Body of pancreas (tissue), 4 donors: ENCODE measurements around the gene BEST1. TPM values are rescaled to one million over a fixed set of nuclear protein-coding genes. Genes with fewer than 3 reads are reported as not detected.
"Not testable (repeated sequence)": the region's sequence is repeated elsewhere in the genome, so short reads cannot be mapped to it uniquely, and the experiment has no call there.

Source experiments
- ATAC-seq: fragments of 150-250 bp; one replicate; pipeline ENCODE4 v1.9.1; 2016
- DNase-seq, 4 donors: peaks; one replicate each; pipeline ENCODE4 v3.0.0-alpha.2; 2019
- H3K27ac ChIP-seq, 4 donors: fragments of 200-600 bp; sonication (generic); 1 replicate in 3 of 4; 2 replicates in 1 of 4; pipeline versions ENCODE4 v1.5.1 to v1.6.1; 2016 to 2019; ENCODE audit warnings: mild to moderate bottlenecking in 1 of 4, mixed read lengths in 1 of 4, moderate library complexity in 1 of 4
- H3K27me3 ChIP-seq, 2 donors: fragments of 200-600 bp; sonication (generic); one replicate each; pipeline ENCODE4 v1.6.0; 2016; ENCODE audit warnings: mild to moderate bottlenecking in 1 of 2
- H3K36me3 ChIP-seq, 2 donors: fragments of 200-600 bp; sonication (generic); replicated peaks in 1 of 2; 2 replicates each; pipeline ENCODE4 v1.5.1; 2016; ENCODE audit warnings: low read depth in 2 of 2; ENCODE audit not compliant: insufficient read depth in 1 of 2
- H3K4me1 ChIP-seq: fragments of 200-600 bp; sonication (generic); one replicate; pipeline ENCODE4 v1.6.0; 2016
- H3K4me3 ChIP-seq, 2 donors: fragments of 200-600 bp; sonication (generic); 1 replicate in 1 of 2; 2 replicates in 1 of 2; pipeline ENCODE4 v1.5.1; 2016 to 2019
- H3K9me3 ChIP-seq, 3 donors: fragments of 200-600 bp; sonication (generic); 1 replicate in 2 of 3; 2 replicates in 1 of 3; pipeline ENCODE4 v1.5.1; 2016
- POLR2A ChIP-seq, 3 donors: fragments of 450-650 bp; IDR thresholded peaks; one replicate each; pipeline ENCODE4 v1.6.1; 2016; ENCODE audit warnings: antibody characterized with exemption in 3 of 3, mild to moderate bottlenecking in 2 of 3
- WGBS, 2 donors: methylation state at CpG; one replicate each; pipeline ENCODE4 v1.1.5; 2017; 5-methylcytosine and 5-hydroxymethylcytosine counted together
- intact Hi-C: fragments of 100-400 bp; cut with DNase I; formaldehyde crosslinking; loops from one replicate; pipeline ENCODE4 v1.15.1; 2023
- total RNA-seq, 2 donors: library from RNA; depleted of rRNA; stranded (reverse); fragments of >200 nt; gene quantifications; one replicate each; pipeline ENCODE4 v1.1.0, GENCODE V29; 2016
- TF ChIP-seq, protein P1 (sequence below), 7 experiments: fragments of 450-650 bp in 4 of 7; fragments of 200-600 bp in 3 of 7; sonication (generic) in 3 of 7; IDR thresholded peaks; one replicate each; pipeline ENCODE4 v1.5.1; 2016 to 2019; ENCODE audit warnings: antibody characterized with exemption in 7 of 7

The BEST1 gene
- total RNA-seq, 2 donors from 2014 or later, result 1.6 to 2.6 TPM

DNA sequence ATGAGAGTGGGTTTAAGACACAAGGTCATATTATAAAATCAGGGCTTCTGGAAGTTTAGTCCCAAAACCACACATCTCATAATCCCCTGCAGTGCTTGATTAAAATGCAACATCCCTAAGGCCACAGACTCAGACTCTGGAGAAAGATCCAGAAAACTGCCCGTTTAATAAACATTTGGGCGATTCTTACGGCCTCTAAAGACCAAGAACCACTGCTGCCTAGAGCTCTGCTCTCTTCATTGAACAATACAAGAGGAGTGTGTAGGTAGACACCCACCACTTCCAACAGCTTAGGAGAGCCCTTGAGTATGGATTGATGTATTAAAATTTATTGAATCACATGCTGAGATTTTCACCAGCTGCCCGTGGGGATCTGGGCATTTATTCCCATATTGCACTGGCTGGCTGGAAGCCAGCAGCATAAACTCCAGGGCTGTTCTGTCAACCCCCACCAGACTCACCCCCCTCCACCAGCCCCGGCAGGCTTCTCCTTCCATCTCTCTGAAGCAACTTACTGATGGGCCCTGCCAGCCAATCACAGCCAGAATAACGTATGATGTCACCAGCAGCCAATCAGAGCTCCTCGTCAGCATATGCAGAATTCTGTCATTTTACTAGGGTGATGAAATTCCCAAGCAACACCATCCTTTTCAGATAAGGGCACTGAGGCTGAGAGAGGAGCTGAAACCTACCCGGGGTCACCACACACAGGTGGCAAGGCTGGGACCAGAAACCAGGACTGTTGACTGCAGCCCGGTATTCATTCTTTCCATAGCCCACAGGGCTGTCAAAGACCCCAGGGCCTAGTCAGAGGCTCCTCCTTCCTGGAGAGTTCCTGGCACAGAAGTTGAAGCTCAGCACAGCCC, 749 bp upstream of the BEST1 start:
- ATAC-seq (peak; percentile 83), DNase-seq (peak; percentile 77 to 90 (median 84))
- WGBS, 2 donors, result 23 to 42% methylated on average over 8 to 9 of the region's 9 CpGs
- no peaks in the 10 kb centered on the region for H3K27me3 ChIP-seq
- H3K9me3 ChIP-seq, result no peaks in the 10 kb centered on the region
- H3K4me1 ChIP-seq, result peaks cover 29% of the 10 kb centered on the region
- TF ChIP-seq, protein P1, sequence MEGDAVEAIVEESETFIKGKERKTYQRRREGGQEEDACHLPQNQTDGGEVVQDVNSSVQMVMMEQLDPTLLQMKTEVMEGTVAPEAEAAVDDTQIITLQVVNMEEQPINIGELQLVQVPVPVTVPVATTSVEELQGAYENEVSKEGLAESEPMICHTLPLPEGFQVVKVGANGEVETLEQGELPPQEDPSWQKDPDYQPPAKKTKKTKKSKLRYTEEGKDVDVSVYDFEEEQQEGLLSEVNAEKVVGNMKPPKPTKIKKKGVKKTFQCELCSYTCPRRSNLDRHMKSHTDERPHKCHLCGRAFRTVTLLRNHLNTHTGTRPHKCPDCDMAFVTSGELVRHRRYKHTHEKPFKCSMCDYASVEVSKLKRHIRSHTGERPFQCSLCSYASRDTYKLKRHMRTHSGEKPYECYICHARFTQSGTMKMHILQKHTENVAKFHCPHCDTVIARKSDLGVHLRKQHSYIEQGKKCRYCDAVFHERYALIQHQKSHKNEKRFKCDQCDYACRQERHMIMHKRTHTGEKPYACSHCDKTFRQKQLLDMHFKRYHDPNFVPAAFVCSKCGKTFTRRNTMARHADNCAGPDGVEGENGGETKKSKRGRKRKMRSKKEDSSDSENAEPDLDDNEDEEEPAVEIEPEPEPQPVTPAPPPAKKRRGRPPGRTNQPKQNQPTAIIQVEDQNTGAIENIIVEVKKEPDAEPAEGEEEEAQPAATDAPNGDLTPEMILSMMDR (IDR thresholded peaks at IDR 0.05), result no peak
- TF ChIP-seq POLR2A (IDR thresholded peaks at IDR 0.05), result no peak
- H3K36me3 ChIP-seq, result no peaks in the 10 kb centered on the region
- H3K4me3 ChIP-seq, result no peak overlapping the region
- intact Hi-C loops, result loop anchor here (5.0 kb wide), 1 partner anchor 47 kb away; no protein-coding TSS in a partner anchor
- H3K27ac ChIP-seq, result peak overlapping the region; percentile 52 to 68 (median 54)

DNA sequence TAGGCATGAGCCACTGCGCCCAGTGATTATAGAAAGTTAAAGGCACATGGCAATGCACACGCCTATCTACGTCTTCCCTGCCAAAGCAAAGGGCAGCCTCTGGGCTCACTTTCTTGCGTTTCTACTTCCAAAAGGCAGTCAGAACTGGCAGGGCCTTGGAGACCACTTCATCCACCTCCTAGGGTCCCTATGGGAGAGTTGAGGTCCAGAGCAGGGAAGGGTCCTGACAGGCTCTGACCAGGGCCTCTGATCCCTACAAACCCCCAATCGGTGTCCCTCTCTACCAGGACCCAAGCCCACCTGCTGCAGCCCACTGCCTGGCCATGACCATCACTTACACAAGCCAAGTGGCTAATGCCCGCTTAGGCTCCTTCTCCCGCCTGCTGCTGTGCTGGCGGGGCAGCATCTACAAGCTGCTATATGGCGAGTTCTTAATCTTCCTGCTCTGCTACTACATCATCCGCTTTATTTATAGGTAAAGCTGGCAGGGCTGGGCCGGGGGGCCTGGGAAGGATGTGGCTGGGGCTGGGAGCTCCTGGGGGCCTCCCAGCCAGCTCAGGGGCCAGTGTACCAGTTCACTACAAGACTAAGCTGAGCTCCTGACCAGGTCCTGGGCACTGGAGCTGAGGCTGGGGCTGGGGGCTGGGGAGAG, 1.5 kb downstream of the BEST1 start:
- DNase-seq, result no peak
- Histone ChIP-seq H3K9me3 (no peaks in the 10 kb centered on the region), H3K4me3 (no peak overlapping the region), H3K27ac (no peak overlapping the region), H3K36me3 (no peaks in the 10 kb centered on the region), H3K27me3 (no peaks in the 10 kb centered on the region), H3K4me1 (peaks cover 41% of the 10 kb centered on the region)
- intact Hi-C loops, result no loop called here
- no peak for ATAC-seq
- TF ChIP-seq, protein P1 (IDR thresholded peaks at IDR 0.05), result no peak
- TF ChIP-seq POLR2A (IDR thresholded peaks at IDR 0.05), result no peak
- 92% methylated on average over 11 of the region's 11 CpGs for whole genome bisulfite sequencing, 2 donors

GRCh38 chr11:61952882-61953281, 2.7 kb downstream of the BEST1 start:
- no peak for ATAC-seq
- H3K27ac ChIP-seq, result no peak overlapping the region
- no peaks in the 10 kb centered on the region for H3K27me3 ChIP-seq
- intact Hi-C loops, result no loop called here
- H3K36me3 ChIP-seq, result no peaks in the 10 kb centered on the region
- no peak for TF ChIP-seq POLR2A (IDR thresholded peaks at IDR 0.05)
- TF ChIP-seq, protein P1 (IDR thresholded peaks at IDR 0.05), result no peak
- no peak overlapping the region for H3K4me3 ChIP-seq
- peaks cover 34% of the 10 kb centered on the region for H3K4me1 ChIP-seq
- H3K9me3 ChIP-seq, result no peaks in the 10 kb centered on the region
- WGBS, 2 donors, result 72 to 78% methylated on average over 3 of the region's 3 CpGs
- no peak for DNase-seq

DNA sequence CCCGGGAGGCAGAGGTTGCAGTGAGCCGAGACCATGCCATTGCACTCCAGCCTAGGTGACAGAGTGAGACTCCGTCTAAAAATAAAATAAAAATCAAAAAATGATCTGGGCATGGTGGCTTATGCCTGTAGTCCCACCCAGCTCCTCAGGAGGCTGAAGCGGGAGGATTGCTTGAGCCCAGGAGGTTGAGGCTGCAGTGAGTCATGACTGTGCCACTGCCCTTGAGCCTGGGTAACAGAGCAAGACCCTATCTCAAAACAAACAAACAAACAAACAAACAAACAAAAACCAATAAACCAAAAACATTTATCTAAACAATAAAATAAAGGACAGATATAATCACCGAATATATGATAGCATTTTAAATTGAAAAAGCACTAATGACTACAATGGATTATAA, 3.5 kb downstream of the BEST1 start:
- H3K27ac ChIP-seq, DNase-seq, intact Hi-C loops, H3K9me3 ChIP-seq, ATAC-seq, H3K36me3 ChIP-seq, H3K4me3 ChIP-seq, H3K27me3 ChIP-seq: not testable (repeated sequence)
- H3K4me1 ChIP-seq, result peaks cover 29% of the 10 kb centered on the region
- 88 to 91% methylated on average over 5 of the region's 5 CpGs for WGBS, 2 donors

DNA sequence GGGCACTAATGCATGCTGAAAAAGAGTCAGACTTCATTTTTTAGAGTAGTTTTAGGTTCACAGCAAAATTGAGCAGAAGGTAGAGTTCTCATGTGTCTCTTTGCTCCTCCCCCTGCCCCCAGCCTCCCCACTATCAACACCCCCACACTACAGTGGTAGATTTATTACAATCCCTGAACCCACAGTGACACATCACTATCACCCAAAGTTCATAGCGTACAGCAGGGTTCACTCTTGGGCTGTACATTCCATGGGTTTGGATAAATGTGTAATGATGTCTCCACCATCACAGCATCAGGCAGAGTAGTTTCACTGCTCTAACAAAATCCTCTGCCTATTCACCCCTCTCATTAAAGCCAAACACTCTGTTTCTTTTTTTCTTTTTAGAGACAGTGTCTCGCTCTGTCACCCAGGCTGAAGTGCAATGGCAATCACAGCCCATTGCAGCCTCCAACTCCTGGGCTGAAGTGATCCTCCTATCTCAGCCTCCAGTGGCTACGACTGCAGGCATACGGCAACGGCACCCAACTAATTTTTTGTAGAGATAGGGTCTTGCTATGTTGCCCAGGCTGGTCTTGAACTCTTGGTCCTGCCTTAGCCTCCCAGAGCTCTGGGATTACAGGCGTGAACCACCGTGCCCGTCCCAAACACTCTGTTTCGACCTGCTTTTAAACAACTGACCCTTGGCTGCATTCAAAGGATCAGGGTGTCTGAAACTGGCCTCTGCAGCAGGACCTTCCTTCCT, 4.1 kb downstream of the BEST1 start:
- intact Hi-C loops, result no loop called here
- no peak for DNase-seq
- Histone ChIP-seq H3K4me1 (peaks cover 22% of the 10 kb centered on the region), H3K27me3 (no peaks in the 10 kb centered on the region), H3K4me3 (no peak overlapping the region), H3K9me3 (no peaks in the 10 kb centered on the region), H3K36me3 (no peaks in the 10 kb centered on the region), H3K27ac (peak overlapping the region in 2 of 4 donors; percentile 43 to 66)
- 92 to 96% methylated on average over 9 of the region's 9 CpGs for WGBS, 2 donors
- no peak for ATAC-seq
- TF ChIP-seq, protein P1 (IDR thresholded peaks at IDR 0.05), result peak in 1 of 7 experiments; percentile 31
- no peak for TF ChIP-seq POLR2A (IDR thresholded peaks at IDR 0.05)
